ENCODE measurements around the gene EIF5A. TPM values are rescaled to one million over a fixed set of nuclear protein-coding genes. Genes with fewer than 3 reads are reported as not detected.
A peak's percentile ranks its signal among the peaks of the same experiment; 100 is the strongest.

Gene EIF5A
- total and polyA plus RNA-seq, 9 of the 15 experiments (the other 6 are each of a cell fraction or from before 2014, with no cell fraction given): 22.9 to 1,163 (median 772) TPM

DNA sequence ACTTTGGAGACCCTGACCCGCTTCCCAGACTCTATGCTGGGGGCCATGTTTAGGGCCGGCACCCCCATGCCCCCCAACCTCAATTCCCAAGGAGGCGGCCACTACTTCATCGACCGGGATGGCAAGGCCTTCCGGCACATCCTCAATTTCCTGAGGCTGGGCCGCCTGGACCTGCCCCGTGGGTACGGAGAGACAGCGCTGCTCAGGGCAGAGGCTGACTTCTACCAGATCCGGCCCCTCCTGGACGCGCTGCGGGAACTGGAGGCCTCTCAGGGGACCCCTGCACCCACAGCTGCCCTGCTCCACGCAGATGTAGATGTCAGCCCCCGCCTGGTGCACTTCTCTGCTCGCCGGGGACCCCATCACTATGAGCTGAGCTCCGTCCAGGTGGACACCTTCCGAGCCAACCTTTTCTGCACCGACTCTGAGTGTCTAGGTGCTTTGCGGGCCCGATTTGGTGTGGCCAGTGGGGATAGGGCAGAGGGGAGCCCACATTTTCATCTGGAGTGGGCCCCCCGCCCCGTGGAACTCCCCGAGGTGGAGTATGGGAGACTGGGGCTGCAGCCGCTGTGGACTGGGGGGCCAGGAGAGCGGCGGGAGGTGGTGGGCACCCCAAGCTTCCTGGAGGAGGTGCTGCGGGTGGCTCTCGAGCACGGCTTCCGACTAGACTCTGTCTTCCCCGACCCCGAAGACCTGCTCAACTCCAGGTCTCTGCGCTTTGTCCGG is 45.6 kb downstream of the EIF5A start:
- no peaks in the 10 kb centered on the region for H3K27me3 ChIP-seq (ENCODE audit: control insufficient read depth in 2 of 2, insufficient read depth in 2 of 2, low read length in 2 of 2)
- H3K9me1 ChIP-seq (ENCODE audit: control insufficient read depth, insufficient read depth, low read length): no peaks in the 10 kb centered on the region
- BruUV-seq (replicated peaks): no TSS peak
- H4K20me1 ChIP-seq (replicated peaks; ENCODE audit: control insufficient read depth, insufficient read depth, low read length): no peaks in the 10 kb centered on the region
- no peak overlapping the region for H2AFZ ChIP-seq (ENCODE audit: low read depth, low read length)
- peaks cover 3 to 59% of the 10 kb centered on the region in 2 experiments; a peak in 3 of 5 replicates for H3K4me1 ChIP-seq (replicated peaks in 1 of 2; ENCODE audit: control insufficient read depth in 2 of 2, insufficient read depth in 2 of 2, low read length in 2 of 2)
- intact Hi-C loops (cut with micrococcal nuclease): loop anchor here (5.0 kb wide), 1 partner anchor 129 kb away; the partner anchor contains the start of genes POLR2A and SLC35G6
- H3K4me3 ChIP-seq: peak overlapping the region; percentile 72; the same call in 1 of the 2 replicates
- H3K9me3 ChIP-seq (replicated peaks; ENCODE audit: control insufficient read depth, insufficient read depth, low read depth, low read length): no peaks in the 10 kb centered on the region
- WGBS (ENCODE audit: insufficient coverage, low coverage, missing lambda C conversion rate): 92% methylated on average over 16 of the region's 37 CpGs
- ChIA-PET POLR2A (interaction anchor here (0.6 to 1.6 kb wide), 8 partner anchors 13 to 221 kb away, joined by 3 to 6 read pairs (median 4); partner anchors contain the start of genes ACAP1 and ZBTB4), CTCF (ENCODE audit: low intra/inter-chr PET ratio) (interaction anchor here (0.7 kb wide), 1 partner anchor 126 kb away, joined by 4 read pairs; the partner anchor contains the start of gene ZBTB4)
- in situ Hi-C loops (cut with MboI): loop anchor here (10.0 kb wide), 1 partner anchor 202 kb away; the partner anchor contains the start of gene TNFSF13
- H3K36me3 ChIP-seq (ENCODE audit: control insufficient read depth, insufficient read depth, low read length): no peaks in the 10 kb centered on the region
- H3K4me2 ChIP-seq (ENCODE audit: insufficient read depth, low read length): peak overlapping the region; percentile 80; the same call in 1 of the 2 replicates
- H3K27ac ChIP-seq (ENCODE audit: extremely low read depth, low read depth, low read length): no peak overlapping the region
- DNase-seq (ENCODE audit: extremely low read depth in 1 of 4, low spot score in 3 of 4) (no peak), FAIRE-seq (no peak), ATAC-seq (no peak)
- H3K9ac ChIP-seq (ENCODE audit: insufficient read depth in 1 of 2, low read depth in 2 of 2, low read length in 2 of 2): peak overlapping the region; percentile 17 to 79; a peak in 2 of 4 replicates
- H3K79me2 ChIP-seq (ENCODE audit: control insufficient read depth, insufficient read depth, low read length): peaks cover 8% of the 10 kb centered on the region
- TF ChIP-seq, protein P1, sequence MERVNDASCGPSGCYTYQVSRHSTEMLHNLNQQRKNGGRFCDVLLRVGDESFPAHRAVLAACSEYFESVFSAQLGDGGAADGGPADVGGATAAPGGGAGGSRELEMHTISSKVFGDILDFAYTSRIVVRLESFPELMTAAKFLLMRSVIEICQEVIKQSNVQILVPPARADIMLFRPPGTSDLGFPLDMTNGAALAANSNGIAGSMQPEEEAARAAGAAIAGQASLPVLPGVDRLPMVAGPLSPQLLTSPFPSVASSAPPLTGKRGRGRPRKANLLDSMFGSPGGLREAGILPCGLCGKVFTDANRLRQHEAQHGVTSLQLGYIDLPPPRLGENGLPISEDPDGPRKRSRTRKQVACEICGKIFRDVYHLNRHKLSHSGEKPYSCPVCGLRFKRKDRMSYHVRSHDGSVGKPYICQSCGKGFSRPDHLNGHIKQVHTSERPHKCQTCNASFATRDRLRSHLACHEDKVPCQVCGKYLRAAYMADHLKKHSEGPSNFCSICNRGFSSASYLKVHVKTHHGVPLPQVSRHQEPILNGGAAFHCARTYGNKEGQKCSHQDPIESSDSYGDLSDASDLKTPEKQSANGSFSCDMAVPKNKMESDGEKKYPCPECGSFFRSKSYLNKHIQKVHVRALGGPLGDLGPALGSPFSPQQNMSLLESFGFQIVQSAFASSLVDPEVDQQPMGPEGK (CRISPR knock-in tag; IDR thresholded peaks at IDR 0.05; ENCODE audit: borderline replicate concordance): no peak
- TF ChIP-seq SRF (CRISPR knock-in tag; IDR thresholded peaks at IDR 0.05): no peak
- TF ChIP-seq, protein P2, sequence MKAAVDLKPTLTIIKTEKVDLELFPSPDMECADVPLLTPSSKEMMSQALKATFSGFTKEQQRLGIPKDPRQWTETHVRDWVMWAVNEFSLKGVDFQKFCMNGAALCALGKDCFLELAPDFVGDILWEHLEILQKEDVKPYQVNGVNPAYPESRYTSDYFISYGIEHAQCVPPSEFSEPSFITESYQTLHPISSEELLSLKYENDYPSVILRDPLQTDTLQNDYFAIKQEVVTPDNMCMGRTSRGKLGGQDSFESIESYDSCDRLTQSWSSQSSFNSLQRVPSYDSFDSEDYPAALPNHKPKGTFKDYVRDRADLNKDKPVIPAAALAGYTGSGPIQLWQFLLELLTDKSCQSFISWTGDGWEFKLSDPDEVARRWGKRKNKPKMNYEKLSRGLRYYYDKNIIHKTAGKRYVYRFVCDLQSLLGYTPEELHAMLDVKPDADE (conservative IDR thresholded peaks at IDR 0.05; ENCODE audit: control insufficient read depth, low read depth, low read length): no peak
- TF ChIP-seq ZC3H11A (IDR thresholded peaks at IDR 0.05; ENCODE audit: low read depth, low read length): no peak
- TF ChIP-seq, protein P3, sequence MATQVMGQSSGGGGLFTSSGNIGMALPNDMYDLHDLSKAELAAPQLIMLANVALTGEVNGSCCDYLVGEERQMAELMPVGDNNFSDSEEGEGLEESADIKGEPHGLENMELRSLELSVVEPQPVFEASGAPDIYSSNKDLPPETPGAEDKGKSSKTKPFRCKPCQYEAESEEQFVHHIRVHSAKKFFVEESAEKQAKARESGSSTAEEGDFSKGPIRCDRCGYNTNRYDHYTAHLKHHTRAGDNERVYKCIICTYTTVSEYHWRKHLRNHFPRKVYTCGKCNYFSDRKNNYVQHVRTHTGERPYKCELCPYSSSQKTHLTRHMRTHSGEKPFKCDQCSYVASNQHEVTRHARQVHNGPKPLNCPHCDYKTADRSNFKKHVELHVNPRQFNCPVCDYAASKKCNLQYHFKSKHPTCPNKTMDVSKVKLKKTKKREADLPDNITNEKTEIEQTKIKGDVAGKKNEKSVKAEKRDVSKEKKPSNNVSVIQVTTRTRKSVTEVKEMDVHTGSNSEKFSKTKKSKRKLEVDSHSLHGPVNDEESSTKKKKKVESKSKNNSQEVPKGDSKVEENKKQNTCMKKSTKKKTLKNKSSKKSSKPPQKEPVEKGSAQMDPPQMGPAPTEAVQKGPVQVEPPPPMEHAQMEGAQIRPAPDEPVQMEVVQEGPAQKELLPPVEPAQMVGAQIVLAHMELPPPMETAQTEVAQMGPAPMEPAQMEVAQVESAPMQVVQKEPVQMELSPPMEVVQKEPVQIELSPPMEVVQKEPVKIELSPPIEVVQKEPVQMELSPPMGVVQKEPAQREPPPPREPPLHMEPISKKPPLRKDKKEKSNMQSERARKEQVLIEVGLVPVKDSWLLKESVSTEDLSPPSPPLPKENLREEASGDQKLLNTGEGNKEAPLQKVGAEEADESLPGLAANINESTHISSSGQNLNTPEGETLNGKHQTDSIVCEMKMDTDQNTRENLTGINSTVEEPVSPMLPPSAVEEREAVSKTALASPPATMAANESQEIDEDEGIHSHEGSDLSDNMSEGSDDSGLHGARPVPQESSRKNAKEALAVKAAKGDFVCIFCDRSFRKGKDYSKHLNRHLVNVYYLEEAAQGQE (IDR thresholded peaks at IDR 0.05; ENCODE audit: borderline replicate concordance): no peak
- TF ChIP-seq, protein P3 (CRISPR knock-in tag; IDR thresholded peaks at IDR 0.05; ENCODE audit: low read depth): no peak
- TF ChIP-seq HDGF (IDR thresholded peaks at IDR 0.05): no peak
- no peak for TF ChIP-seq RBM25 (IDR thresholded peaks at IDR 0.05; ENCODE audit: low read depth, low read length, severe bottlenecking)
- TF ChIP-seq ZNF79 (CRISPR knock-in tag; IDR thresholded peaks at IDR 0.05; ENCODE audit: low read depth): no peak
- TF ChIP-seq ZSCAN29 (IDR thresholded peaks at IDR 0.05): no peak
